Measurements from ENCODE around the gene LMO7.
"Not testable (repeated sequence)": the region's sequence is repeated elsewhere in the genome, so short reads cannot be mapped to it uniquely, and the experiment has no call there.

The LMO7 gene

GRCh38 chr13:75700552-75700951 lies 64.4 kb downstream of the LMO7 start:
- DNase-seq: no peak

GRCh38 chr13:75702476-75702875 lies 66.3 kb downstream of the LMO7 start:
- no peak for DNase-seq

- DNase-seq: no peak
Observed at GRCh38 chr13:75703769-75704168, 67.6 kb downstream of the LMO7 start.

- no peak for DNase-seq
Observed at GRCh38 chr13:75704194-75704926, 68.2 kb downstream of the LMO7 start.

- DNase-seq: no peak
Observed at GRCh38 chr13:75704927-75705288, 68.8 kb downstream of the LMO7 start.

GRCh38 chr13:75705395-75705794 lies 69.3 kb downstream of the LMO7 start:
- DNase-seq: no peak

- no peak for DNase-seq
Observed at GRCh38 chr13:75705908-75706307, 69.8 kb downstream of the LMO7 start.

- no peak for DNase-seq
Observed at GRCh38 chr13:75713852-75714251, 77.7 kb downstream of the LMO7 start.

GRCh38 chr13:75715601-75716523 lies 79.7 kb downstream of the LMO7 start:
- no peak for DNase-seq

- DNase-seq: no peak
Observed at GRCh38 chr13:75717525-75717924, 81.4 kb downstream of the LMO7 start.

GRCh38 chr13:75721307-75721706 lies 85.2 kb downstream of the LMO7 start:
- no peak for DNase-seq

- no peak for DNase-seq
Observed at GRCh38 chr13:75723901-75724300, 87.8 kb downstream of the LMO7 start.

- DNase-seq: no peak
Observed at GRCh38 chr13:75724752-75725517, 88.8 kb downstream of the LMO7 start.

GRCh38 chr13:75725736-75726135 lies 89.6 kb downstream of the LMO7 start:
- no peak for DNase-seq

- DNase-seq: no peak
Observed at GRCh38 chr13:75726306-75726705, 90.2 kb downstream of the LMO7 start.

GRCh38 chr13:75733113-75733512 lies 97.0 kb downstream of the LMO7 start:
- DNase-seq: not testable (repeated sequence)

- DNase-seq: no peak
Observed at GRCh38 chr13:75736173-75736572, 100.0 kb downstream of the LMO7 start.

- DNase-seq: no peak
Observed at GRCh38 chr13:75738841-75739240, 102.7 kb downstream of the LMO7 start.

GRCh38 chr13:75739244-75739868 lies 103.2 kb downstream of the LMO7 start:
- no peak for DNase-seq

GRCh38 chr13:75740031-75740430 lies 103.9 kb downstream of the LMO7 start:
- DNase-seq: no peak

- DNase-seq: not testable (repeated sequence)
Observed at GRCh38 chr13:75743072-75743471, 106.9 kb downstream of the LMO7 start.

GRCh38 chr13:75744127-75744526 lies 108.0 kb downstream of the LMO7 start:
- DNase-seq: no peak

GRCh38 chr13:75745387-75745786 lies 109.3 kb downstream of the LMO7 start:
- no peak for DNase-seq
